HG03521 (cell line): ENCODE data around the gene ASB16.
"Not testable (repeated sequence)": the region's sequence is repeated elsewhere in the genome, so short reads cannot be mapped to it uniquely, and the experiment has no call there.

Experiments used
- ATAC-seq: cut with Tn5 transposase; IDR thresholded peaks from one replicate; pipeline ENCODE4 v1.9.1; 2021; ENCODE audit warnings: mild to moderate bottlenecking, moderate library complexity; ENCODE audit not compliant: unreplicated experiment

Gene ASB16, protein sequence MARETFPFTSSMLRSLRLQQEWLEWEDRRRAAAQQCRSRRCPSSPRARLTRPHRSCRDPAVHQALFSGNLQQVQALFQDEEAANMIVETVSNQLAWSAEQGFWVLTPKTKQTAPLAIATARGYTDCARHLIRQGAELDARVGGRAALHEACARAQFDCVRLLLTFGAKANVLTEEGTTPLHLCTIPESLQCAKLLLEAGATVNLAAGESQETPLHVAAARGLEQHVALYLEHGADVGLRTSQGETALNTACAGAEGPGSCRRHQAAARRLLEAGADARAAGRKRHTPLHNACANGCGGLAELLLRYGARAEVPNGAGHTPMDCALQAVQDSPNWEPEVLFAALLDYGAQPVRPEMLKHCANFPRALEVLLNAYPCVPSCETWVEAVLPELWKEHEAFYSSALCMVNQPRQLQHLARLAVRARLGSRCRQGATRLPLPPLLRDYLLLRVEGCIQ

DNA sequence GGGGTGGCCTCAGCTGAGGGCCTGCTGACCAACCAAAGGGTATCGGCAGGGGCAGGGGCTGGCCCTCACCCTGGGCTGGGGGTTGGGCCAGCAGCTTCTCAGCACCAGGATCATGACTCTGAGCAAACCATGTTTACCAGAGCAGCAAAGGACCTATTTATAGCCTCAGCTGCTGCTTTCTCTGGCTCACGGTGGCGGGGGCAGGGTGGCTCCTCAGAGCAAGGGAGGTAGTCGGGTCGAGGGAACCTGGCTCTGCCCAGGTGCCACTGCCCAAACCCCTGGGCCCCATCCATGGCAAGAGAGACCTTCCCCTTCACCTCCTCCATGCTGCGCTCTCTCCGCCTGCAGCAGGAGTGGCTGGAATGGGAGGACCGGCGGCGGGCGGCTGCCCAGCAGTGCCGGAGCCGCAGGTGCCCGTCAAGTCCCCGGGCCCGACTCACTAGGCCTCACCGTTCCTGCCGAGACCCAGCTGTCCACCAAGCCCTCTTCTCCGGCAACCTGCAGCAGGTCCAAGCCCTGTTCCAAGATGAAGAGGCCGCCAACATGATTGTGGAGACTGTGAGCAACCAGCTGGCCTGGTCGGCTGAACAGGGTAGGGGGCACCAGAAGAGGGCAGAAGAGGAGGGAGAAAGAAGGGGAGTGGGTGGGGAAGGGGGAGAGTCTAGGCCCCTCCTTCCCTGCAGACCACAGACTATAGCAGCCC, at the start of gene ASB16:
ASB16 (plus strand) TSS at position 206 of the 703 bp plus-strand sequence; CDS start at position 292, 86 bp downstream.
- ATAC-seq, result no peak

DNA sequence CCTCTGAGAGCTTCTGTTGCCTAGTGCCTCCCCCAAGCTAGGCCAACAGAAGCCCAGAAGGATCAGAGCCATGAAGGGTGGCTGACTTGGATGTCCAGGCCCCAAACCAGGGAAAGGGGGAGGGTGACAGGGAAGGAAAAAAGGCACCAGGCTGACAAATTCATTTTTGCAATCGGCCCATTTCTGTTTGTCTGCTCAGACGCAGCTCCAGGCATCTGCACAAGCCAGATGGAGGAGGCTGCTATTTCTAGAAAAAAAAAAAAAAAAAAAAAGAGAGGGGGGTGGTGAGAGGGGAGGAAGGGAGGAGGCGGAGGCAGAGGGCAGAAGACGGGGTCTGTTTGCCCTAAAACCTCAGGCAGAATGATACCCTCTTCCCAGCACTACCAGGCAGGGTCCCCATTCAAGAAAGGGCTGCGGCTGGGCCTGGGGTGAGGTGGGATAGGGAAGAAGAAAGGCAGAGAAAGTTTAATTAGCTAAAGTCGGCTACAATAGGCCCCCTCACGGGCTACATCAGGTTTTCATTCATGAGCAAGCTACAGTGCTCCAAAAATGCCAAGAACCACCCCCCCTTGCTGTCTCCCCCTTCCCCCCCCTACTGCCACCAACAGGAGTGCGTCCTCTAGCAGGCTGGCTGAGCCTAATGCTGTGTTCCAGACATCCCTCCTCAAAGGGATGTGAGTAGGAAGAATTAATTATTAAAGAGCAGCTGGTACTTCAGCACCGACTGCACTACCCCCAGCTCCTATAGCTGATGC, 49.5 kb upstream of the ASB16 start:
- ATAC-seq, result no peak

DNA sequence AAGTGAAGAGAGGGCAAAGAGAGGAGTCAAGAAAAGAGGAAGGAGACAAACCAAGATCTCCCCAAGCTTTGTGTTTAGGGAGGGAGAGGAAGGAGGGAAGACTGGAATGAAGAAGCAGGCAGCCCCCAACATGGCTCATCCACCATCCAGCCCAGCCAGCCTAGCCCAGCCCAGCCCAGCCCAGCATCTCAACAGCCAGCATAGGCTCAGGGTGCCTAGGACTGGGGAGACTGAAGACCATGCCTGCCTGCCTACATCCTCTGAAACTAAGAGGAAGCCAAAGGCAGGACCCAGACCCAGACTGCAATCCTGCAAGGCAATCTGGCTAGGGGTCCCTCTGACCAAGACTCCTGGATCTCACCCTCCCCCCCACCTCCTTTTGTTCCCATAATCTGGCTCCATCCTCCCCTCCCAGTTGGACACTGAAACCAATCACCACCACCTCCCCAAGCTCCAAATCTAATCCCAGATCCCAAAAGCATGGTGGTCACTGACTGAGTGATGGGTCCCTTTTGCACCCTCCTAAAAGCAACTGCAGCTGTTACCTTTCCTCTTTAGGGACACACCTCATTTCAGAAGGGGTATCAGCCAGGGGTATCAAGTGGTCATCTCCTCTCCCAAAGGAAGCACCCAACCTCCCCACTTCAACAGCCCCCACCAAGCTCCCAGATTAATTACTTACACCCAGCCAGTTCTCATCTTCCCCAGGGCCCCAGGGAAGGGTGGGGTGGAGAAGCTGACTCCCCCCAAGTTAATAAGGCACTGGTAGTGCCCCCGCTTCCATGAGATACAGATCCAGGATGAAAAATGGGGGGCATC, 48.3 kb upstream of the ASB16 start:
- ATAC-seq, result no peak

DNA sequence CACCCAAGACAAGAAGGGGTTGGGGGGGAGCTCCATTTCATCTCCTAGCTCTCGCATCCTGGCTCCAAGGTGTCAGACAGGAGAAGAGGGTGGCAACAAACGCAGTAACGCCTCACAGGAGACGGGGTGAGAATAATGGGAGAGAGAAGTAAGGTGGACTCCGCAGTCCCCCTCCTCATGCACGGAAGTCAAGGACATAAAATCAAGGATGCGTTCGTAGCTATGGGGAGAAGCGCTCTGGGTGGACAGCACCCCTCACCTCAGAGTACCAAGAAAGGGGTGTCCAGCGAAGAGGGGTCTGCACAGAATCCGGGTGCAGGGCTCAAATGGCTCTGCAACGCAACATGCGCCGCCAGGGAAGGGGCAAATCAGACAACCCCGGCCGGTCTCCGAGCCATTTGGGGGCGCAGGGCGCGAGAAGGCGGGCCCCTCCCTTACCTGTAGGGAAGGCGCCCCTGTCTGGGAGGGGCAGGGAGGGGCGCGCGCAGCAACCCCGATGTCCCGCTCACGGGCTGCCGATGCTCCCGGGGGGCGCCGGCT, 47.6 kb upstream of the ASB16 start:
- peak; percentile 13 for ATAC-seq

DNA sequence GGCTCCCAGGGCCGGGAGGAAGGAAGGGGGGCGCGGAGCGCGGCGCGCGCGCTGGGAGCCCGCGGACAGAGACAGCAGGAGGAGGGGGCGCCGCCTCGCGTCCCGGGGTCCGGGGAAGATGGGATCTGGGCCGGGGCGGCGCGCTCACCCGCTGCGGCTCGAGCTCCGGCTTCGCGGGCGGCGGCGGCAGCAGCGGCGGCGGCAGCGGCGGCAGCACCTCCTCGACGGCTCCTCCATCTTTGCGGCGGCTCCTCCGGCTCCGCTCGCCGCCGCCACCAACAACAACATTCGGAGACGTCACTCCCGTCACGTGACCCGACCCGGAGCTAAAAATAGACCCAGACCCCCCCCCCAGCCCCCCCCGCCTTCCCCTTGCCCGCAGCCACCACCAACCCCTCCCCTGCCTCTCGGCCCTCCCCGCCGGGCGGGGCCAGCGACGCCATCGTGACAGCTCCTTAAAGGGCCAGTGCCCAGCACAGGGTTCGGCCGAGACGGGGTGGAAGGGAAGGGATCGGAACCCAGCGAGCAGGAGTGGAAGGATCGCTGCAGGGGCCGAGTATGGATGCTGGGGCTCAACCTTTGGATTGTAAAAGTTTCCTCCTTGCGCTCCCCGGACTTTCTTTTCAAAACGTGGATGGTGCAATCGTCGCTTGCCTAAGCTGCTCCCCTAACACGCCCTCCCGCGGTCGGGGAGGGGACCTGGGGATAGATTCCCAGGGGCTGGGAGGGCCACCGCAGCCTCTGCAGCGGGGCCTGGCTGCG, 47.0 kb upstream of the ASB16 start, which contains the start of gene HDAC5:
HDAC5 (minus strand) TSS at position 286 of the 762 bp plus-strand sequence. CDS start 6,126 bp downstream, outside the sequence.
- ATAC-seq, result peak; percentile 94

DNA sequence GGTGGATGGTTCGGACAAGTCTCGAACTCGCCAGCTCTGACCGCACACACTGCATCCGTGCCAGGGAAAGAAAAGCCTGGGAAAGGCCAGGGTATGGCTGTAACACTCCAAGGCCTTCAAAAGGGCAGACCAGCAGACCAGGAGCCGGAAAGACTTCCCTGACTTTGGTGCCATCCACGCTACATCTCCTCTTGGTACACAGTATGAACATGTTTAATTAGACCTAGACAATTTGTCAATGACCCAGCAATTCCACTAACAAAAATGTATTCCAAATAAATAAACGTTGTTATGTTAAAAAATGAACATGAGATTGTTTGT, 46.4 kb upstream of the ASB16 start:
- ATAC-seq, result no peak

DNA sequence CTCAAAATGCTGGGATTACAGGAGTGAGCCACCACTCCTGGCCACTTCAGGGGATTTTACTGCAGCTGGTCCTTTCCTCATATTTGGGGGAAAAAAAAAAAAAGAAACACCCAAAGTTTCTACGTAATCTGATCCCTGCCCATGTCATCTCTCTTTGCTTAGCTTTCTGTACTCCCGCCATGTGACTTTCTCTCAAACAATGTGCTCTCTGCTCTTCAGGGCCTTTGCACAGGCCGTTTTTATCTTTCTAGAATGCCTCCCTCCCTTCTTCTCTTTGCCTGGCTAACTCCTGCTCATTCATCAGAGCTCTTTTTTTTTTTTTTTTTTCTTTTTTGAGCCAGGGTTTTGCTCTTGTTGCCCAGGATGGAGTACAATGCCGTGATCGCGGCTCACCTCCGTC, 42.1 kb upstream of the ASB16 start:
- no peak for ATAC-seq

DNA sequence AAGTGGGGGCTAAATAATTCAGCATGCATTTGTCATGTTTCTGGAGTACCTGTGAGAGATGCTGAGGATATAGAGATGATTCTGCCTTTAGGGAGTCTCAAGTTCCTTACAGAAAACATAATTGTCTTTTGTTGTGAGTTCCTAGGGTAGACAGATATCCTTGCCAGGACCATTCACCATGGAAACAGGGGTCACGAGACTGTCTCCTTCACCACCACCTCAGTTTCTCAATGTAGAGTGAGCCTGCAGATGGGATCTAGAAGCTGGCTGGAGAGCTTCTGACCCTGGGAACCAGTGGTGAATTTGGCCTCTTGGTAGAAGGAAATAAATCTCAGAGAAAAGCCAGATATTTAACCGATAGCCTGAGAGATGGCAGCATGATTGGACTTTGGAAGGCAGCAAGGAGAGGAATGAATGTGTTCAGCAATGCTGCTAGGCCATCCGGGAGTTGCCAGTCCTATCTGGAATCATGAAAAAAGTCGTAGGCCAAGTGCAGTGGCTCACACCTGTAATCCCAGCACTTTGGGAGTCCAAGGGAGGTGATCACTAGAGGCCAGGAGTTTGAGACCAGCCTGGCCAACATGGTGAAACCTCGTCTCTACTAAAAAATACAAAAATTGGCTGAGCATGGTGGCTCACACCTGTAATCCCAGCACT, 39.7 kb upstream of the ASB16 start:
- ATAC-seq, result no peak

DNA sequence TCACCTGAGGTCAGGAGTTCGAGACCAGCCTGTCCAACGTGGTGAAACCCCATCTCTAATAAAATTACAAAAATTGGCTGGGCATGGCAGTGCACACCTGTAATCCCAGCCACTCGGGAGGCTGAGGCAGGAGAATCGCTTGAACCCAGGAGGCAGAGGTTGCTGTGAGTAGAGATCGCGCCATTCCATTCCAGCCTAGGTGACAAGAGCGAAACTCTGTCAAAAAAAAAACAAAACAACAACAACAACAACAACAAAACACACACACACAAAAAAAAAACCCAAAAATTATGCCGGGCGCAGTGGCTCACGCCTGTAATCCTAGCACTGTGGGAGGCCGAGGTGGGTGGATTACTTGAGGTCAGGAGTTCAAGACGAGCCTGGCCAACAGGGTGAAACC, 39.1 kb upstream of the ASB16 start:
- ATAC-seq, result not testable (repeated sequence)

DNA sequence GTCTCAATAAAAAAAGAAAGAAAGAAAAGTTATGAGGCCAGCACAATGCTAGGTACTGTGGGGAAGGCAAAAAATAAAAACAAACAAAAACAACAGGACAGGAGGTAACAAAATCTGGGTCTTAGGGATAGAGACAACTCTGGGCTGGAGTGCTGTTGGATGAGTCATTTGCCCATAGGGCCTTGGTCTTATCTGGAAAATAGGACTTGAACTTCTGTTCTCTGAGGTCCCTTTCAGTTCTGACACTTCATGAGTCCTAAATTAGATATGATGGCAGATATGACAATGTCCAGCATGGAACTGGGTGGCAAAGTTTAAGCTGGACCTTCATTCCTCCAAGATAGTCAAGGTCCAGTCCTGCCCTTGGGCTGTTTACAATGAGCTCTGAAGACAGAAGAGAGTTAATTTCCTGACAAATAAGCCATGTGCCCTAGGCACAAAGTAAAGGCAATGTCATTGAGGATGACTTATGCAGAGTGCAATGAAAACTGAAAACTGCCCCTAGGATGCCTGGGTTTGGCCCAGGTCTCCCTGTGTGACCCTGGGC, 38.2 kb upstream of the ASB16 start:
- ATAC-seq, result no peak

DNA sequence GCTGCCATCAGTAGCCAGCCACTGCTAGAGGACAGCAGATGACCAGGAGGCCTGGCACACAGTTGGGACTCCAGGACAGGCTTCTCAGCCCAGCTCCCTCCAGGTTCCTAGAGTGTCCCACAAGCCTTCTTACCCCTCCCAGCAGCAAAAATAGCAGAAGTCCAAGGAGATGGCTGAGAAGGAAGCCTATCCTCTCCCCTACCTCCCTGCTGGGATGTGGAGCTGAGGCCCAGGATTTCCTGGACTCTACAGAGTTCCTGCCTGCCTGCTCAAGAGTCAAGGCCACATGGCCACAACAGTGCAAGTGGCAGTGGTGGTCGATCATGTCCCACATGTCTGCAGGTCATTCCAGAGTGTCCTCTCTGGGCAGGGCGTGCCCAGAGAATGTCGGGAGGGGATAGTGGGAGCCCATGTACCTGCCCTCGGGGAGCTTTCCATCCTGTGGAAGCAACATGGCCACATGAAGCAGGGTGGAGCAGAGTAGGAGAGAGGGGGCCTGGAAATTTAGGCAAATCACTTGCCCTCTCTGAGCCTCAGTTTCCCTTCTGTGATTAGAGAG, 36.5 kb upstream of the ASB16 start:
- no peak for ATAC-seq

DNA sequence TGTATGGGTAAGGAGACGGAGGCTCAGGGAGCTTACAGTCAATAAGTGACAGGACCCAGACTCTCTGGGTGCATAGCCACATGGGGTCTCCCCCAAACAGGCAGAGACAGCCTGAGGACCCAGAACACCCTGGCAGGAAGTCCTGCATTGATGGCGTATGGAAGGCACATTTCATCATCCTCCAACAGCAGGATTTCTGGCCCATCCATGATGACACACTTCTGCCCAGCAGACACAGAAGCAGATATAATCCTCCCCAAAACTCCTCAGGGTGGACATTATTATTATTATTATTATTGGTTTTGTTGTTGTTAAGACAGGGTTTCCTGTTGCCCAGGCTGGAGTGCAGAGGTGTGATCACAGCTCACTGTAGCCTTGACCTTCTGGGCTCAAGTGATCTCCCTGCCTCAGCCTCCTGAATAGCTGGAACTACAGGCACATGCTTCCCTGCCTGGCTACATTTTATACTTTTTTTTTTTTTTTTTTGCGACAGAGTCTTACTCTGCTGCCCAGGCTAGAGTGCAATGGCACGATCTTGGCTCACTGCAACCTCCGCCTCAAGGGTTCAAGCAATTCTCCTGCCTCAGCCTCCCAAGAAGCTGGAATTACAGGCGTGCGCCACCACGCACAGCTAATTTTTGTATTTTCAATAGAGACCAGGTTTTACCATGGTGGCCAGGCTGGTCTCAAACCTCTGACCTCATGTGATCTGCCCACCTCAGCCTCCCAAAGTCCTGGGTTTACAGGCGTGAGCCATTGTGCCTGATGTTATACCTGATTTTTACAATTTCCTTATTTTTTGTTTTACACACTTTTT, 35.5 kb upstream of the ASB16 start:
- no peak for ATAC-seq

DNA sequence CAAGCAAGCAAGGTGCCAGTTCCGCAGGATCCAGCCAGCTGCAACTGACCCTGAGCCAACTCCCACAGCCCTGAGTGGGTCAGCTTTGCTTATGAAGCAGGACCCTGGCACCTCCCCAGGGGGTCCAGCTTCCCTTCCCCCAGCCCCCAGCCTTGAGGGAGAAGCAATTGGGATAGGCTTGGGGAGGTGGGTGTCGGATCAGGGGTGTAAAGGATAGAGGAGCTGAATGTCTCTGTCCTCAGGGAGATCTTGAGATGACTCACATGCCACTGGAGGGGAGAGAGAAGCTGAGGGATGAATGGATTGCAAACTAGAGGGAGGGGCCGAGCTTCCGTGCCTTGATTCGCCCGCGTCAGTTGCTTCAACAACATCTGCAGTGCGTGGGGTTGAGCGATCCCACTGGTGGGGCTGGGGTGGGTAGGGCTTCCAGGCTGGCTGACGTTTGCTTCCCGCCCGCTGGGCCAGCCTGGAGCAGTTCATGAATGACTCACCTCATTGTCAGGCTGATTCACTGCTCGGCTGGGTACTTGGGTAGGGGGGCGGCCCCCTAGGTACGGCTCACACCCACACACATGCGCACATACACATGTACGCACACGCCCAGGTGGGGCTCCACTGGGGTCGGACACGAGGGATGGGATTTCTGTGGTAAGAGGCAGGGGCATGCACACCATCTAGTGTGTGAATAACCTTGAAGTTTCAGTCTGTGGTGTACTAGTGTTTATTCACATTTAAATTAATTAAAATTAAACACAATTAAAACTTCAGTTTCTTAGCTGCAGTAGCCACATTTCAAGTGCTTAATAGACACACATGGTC, 32.4 kb upstream of the ASB16 start:
- ATAC-seq, result no peak

DNA sequence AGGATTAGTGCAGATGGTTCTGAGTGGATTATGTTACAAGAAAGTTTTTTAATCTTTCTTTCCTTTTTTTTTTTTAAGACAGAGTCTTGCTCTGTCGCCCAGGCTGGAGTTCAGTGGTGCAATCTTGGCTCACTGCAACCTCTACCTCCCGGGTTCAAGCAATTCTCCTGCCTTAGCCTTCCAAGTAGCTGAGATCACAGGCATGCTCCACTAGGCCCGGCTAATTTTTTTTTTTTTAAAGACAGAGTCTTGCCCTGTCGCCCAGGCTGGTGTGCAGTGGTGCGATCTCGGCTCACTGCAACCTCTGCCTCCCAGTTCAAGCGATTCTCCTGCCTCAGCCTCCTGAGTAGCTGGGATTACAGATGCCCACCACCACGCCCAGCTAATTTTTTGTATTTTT, 26.6 kb upstream of the ASB16 start:
- ATAC-seq, result not testable (repeated sequence)

DNA sequence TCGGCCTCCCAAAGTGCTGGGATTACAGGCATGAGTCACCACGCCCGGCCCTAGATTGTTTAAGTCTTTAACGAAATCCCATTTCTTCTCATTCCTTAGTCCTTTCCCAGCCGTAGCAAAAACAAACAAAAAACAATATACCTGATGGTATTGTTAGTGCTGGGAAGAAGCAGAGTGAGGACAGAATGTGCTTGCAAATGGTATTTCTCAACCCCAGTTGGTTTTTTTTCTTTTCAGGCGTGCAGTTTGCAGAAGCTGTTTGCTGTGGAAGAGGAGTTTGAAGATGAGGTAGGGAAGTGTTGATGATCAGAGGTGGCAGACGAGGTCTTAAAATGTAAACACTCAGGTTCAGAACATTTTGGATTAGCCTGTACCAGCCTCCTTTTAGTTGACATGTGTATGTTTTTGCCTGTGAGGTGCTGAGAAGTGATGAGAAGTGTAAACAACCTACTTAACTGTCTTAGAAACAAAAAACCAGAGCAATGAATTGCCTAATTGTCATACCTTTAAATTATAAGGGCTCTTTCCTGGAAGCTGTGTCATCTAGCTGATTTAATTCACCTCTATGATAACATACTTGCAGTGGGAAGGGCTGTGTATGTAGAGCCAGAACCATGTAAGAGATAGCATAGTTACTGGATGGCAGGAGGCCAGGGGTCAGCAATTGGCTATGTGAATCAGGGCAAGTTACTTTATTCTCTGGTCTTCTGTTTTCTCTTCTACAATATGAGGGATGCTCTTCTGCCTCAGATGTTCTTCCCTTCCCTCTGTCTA, 25.4 kb upstream of the ASB16 start:
- no peak for ATAC-seq
